Neural cell (in vitro differentiated cells): ENCODE measurements around the gene BMPR1A.

Experiments
- CTCF ChIP-seq: fragments of 450-650 bp; IDR thresholded peaks from 2 replicates; pipeline ENCODE4 v1.5.1; 2014; ENCODE audit warnings: antibody characterized with exemption, mild to moderate bottlenecking, moderate library complexity; ENCODE audit not compliant: poor library complexity, severe bottlenecking
- EP300 ChIP-seq: fragments of 450-650 bp; conservative IDR thresholded peaks from 2 replicates; pipeline ENCODE4 v1.6.1; 2014; ENCODE audit warnings: antibody characterized with exemption, mild to moderate bottlenecking, moderate library complexity; ENCODE audit not compliant: poor library complexity, severe bottlenecking
- EZH2 ChIP-seq: fragments of 200-600, 300-800 bp; shearing (Covaris generic), sonication (generic); IDR thresholded peaks from 2 replicates; pipeline ENCODE4 v1.6.1; 2014; ENCODE audit warnings: antibody characterized with exemption, low read length, borderline replicate concordance, mild to moderate bottlenecking; ENCODE audit not compliant: insufficient read depth, poor library complexity, severe bottlenecking
- POLR2AphosphoS5 ChIP-seq: IDR thresholded peaks from 2 replicates; pipeline ENCODE4 v1.6.1; 2012
- TAF1 ChIP-seq: IDR thresholded peaks from 2 replicates; pipeline ENCODE4 v1.6.1; 2012; ENCODE audit warnings: low read depth

DNA sequence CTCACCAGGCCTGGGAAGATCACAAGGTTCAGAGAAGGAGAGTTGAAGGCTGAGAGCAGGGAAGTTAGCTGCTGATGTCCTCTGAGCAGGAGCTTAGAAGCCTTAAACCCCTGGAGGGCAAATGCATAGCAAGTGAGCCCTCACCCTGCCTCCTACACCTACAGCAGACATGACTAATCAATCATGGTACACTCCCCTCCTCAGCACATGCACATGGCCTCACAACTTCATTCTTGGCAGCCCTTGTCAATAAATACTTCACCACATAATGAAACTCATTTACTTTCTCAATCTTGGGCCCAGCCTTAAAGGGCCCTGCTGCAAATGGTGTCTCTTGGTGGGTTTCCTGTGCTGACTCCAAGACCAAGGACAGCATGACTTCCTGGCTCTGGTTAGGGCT is 188.1 kb downstream of the BMPR1A start:
- TF ChIP-seq POLR2AphosphoS5 (no peak), CTCF (no peak), EP300 (no peak), TAF1 (no peak), EZH2 (no peak)
